Measurements from ENCODE around the gene RTL1.

Gene RTL1

DNA sequence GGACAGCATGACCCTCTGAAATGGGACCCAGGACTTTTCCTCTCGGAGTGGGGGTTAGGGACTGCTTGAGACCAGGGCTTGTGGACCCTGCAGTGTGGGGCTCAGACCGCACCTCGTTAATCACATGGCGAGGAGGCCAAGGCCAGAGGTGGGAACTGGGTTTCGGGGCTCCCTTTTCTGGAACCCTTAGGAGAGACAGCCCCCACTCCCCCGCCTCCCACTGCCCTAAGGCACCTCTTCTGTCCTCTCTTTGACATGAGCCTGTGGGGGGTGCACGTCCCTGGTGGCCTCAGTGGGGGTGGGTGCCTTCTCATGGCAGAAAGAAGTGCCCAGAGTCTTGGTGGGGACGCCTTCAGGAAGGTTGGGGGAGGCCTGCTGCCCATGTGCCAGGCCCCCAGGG is 24.3 kb downstream of the RTL1 start:
- no peak overlapping the region for H3K4me3 ChIP-seq (replicated peaks; ENCODE audit: low read depth, low read length)
- TF ChIP-seq, protein P1, sequence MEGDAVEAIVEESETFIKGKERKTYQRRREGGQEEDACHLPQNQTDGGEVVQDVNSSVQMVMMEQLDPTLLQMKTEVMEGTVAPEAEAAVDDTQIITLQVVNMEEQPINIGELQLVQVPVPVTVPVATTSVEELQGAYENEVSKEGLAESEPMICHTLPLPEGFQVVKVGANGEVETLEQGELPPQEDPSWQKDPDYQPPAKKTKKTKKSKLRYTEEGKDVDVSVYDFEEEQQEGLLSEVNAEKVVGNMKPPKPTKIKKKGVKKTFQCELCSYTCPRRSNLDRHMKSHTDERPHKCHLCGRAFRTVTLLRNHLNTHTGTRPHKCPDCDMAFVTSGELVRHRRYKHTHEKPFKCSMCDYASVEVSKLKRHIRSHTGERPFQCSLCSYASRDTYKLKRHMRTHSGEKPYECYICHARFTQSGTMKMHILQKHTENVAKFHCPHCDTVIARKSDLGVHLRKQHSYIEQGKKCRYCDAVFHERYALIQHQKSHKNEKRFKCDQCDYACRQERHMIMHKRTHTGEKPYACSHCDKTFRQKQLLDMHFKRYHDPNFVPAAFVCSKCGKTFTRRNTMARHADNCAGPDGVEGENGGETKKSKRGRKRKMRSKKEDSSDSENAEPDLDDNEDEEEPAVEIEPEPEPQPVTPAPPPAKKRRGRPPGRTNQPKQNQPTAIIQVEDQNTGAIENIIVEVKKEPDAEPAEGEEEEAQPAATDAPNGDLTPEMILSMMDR (IDR thresholded peaks at IDR 0.05; ENCODE audit: low read depth, low read length, missing control alignments), result no peak
- DNase-seq (ENCODE audit: extremely low read depth, low read depth), result no peak

DNA sequence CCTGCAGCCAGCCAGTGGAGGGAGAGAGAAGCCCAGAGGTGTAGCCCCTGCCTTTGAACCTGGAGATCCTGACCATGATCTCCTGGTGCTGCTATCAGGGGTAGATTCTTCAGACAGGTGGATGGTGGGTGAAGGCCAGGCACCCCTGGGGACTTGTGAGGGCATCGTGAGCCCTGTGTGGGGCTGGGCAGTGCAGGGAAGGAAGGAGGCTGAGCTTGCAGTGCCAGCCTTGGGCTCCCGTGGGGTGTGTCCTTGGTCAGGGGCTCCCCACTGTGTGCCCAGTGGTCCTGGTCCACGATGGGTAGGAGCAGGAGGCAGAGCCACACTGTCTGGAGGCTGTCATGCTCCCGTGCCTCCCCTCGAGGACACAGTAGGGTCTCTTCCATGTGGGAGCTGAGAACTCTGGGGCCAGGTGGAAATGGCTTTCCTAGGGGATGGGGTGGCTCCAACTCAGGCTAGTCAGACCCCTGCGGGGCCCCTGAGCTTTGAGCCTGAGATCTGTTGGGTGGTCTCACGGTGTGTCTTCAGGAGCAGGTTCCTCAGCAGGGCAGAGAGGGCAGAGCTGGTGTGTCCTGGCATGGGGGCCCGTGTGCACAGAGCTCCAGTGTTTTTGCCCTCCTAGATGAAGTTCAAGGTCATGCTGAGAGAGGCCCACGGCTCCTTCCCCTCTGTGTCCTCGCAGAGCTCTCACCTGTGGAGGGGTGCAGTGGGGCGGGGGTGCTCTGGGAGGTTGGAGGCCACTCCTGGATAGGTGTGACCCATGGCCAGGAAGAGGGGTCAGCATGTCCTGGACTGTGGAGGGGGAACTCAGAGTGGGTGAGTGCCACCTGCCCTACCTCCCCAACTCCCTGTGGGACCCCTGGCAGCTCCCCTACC is 25.0 kb downstream of the RTL1 start:
- no peak overlapping the region for H3K4me3 ChIP-seq (replicated peaks; ENCODE audit: low read depth, low read length)
- TF ChIP-seq, protein P1 (IDR thresholded peaks at IDR 0.05; ENCODE audit: low read depth, low read length, missing control alignments), result no peak
- DNase-seq (ENCODE audit: extremely low read depth, low read depth), result no peak

DNA sequence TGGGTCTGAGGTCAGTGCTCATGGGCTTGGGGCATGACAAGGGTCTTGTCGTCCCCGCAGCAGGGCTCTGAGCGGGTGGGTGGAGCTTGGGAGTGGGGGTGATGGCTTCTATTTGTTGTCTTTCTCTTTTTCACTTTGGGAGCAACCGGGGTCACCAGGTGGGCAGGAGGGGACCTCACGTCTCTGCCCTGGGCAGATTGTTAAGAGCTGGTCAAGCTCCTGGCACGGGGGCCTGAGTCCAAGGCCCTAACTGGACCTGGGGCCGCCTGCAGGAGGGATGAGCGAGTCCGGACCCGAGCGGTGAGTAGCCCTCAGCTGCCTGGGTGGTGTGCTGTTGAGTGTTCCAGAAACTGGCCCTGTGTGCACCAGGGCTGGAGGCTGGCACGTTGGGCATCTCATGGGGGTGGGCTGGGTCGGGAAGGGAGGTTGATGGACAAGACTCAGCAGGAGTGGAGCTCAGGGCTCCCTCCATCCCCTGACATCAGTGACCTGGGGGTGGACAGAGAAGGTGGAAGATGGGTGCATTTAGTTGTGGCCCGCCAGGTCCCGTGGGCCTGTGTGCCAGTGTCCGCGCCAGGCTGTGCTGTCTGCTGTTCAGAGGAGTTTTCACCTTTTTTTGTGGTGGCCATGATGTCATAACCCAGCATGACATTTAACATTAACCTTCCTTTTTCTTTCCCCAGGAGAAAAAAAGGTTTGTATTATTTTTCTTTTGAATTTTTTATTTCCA is 27.5 kb downstream of the RTL1 start:
- no peak overlapping the region for H3K4me3 ChIP-seq (replicated peaks; ENCODE audit: low read depth, low read length)
- TF ChIP-seq, protein P1 (IDR thresholded peaks at IDR 0.05; ENCODE audit: low read depth, low read length, missing control alignments), result no peak
- DNase-seq (ENCODE audit: extremely low read depth, low read depth), result no peak

DNA sequence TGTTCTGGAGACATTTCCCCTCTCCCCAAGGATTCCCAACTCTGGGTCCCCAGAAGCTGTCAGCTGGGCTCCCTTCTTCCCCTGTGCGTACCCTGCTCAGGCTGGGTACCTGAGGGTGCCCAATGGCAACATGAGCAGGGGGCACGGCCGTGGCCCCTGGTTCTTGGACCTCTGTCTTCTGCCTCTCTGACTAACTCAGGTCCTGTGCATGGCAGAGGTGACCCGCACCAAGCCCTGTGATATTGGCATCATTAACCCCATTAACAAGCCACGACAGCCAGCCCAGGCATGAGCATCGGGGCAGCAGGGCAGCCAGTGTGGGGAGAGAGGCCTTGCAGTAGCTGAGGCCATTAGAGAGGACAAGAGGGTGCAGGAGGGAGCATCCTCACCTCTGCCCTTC is 28.4 kb downstream of the RTL1 start:
- DNase-seq (ENCODE audit: extremely low read depth, low read depth), result no peak
- TF ChIP-seq, protein P1 (IDR thresholded peaks at IDR 0.05; ENCODE audit: low read depth, low read length, missing control alignments), result no peak
- H3K4me3 ChIP-seq (replicated peaks; ENCODE audit: low read depth, low read length), result no peak overlapping the region

DNA sequence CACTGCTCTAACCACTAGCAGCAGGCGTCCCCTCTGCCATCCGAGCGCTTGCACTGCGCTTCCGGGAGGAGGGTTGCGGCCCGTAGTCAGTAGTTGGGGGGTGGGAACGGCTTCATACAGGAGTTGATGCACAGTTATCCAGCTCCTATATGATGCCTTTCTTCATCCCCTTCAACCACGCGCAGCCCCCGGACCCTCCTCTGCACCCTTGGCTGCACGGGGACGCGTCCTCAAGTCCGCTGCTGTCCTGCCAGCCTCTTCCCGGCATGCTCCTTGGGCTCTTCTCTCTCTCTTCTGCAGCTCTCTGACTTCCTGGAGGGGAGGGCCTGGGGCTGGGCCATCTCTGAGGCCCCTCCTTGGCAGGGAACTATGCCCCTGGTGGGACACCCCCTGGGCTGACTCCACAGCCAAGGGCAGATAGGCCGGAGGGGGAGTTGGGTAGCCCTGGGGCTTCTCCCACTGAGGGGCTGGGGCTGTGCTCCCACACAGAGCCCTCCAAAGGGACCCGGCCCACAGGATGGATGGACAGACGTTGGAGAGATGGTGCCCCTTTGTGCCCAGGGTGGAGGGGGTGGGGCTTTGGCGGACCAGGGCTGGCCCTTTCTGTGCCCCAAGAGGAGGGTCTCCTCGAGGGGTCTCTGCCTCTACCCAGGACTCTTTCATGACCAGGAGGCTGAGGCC is 29.0 kb downstream of the RTL1 start:
- no peak for DNase-seq (ENCODE audit: extremely low read depth, low read depth)
- TF ChIP-seq, protein P1 (IDR thresholded peaks at IDR 0.05; ENCODE audit: low read depth, low read length, missing control alignments), result no peak
- no peak overlapping the region for H3K4me3 ChIP-seq (replicated peaks; ENCODE audit: low read depth, low read length)

DNA sequence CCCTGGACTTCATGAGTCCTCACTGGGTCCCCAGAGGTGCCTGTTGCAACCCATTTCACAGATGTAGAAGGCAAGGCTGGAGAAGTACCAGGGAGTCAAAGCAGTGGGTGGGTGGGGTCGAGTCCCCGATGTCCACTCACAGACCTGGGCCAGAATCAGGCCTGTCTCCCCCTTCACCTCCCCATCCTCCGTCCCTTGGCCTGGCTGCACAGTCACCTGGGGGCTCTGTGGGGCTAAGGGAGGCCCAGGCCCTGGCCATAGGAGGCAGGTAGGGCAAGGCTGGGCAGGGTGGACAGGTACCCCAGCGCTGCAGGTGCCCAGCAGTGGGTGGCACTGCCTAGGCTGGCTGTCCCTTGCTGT is 29.5 kb downstream of the RTL1 start:
- no peak for DNase-seq (ENCODE audit: extremely low read depth, low read depth)
- TF ChIP-seq, protein P1 (IDR thresholded peaks at IDR 0.05; ENCODE audit: low read depth, low read length, missing control alignments), result no peak
- H3K4me3 ChIP-seq (replicated peaks; ENCODE audit: low read depth, low read length), result no peak overlapping the region

Measured in HFF-Myc (cell line).